Keratinocyte (primary cell): ENCODE results near the gene KIF22. TPM values are rescaled to one million over a fixed set of nuclear protein-coding genes. Genes with fewer than 3 reads are reported as not detected.

Experiments
- DNase-seq: peaks from one replicate; pipeline ENCODE4 v3.0.0-alpha.2; 2011; ENCODE audit warnings: low read depth, missing footprints, low spot score
- FAIRE-seq: peaks from 2 replicates; lab custom pipeline; 2011; peaks lifted over from hg19 to GRCh38; lab: Jason Lieb, UNC
- H2AFZ ChIP-seq: 2 replicates; pipeline ENCODE4 v1.6.0; 2012; ENCODE audit warnings: low read length, control low read depth, inconsistent platforms; ENCODE audit not compliant: control insufficient read depth
- H3K27ac ChIP-seq: 2 replicates; pipeline ENCODE4 v1.5.1; 2011; ENCODE audit warnings: low read length; ENCODE audit not compliant: control insufficient read depth, insufficient read depth
- H3K27me3 ChIP-seq: 3 replicates; pipeline ENCODE4 v1.6.0; 2011; ENCODE audit warnings: low read length; ENCODE audit not compliant: control insufficient read depth, insufficient read depth; ENCODE audit errors: extremely low read depth
- H3K36me3 ChIP-seq, 2 experiments: 2 replicates in 1 of 2; 3 replicates in 1 of 2; pipeline ENCODE4 v1.5.1; 2011; ENCODE audit warnings: low read length in 2 of 2, mild to moderate bottlenecking in 1 of 2; ENCODE audit not compliant: control insufficient read depth in 2 of 2, insufficient read depth in 2 of 2; ENCODE audit errors: extremely low read depth in 1 of 2
- H3K4me1 ChIP-seq: 3 replicates; pipeline ENCODE4 v1.5.1; 2011; ENCODE audit warnings: low read length; ENCODE audit not compliant: control insufficient read depth, insufficient read depth; ENCODE audit errors: extremely low read depth
- H3K4me2 ChIP-seq: 3 replicates; pipeline ENCODE4 v1.6.0; 2011; ENCODE audit warnings: low read depth, low read length; ENCODE audit not compliant: control insufficient read depth, insufficient read depth; ENCODE audit errors: extremely low read depth
- H3K4me3 ChIP-seq, 3 experiments: fragments of 200-600 bp in 1 of 3; sonication (generic) in 1 of 3; 2 replicates in 2 of 3; 3 replicates in 1 of 3; pipeline ENCODE4 v1.5.1; 2011 to 2016; ENCODE audit warnings: low read length in 3 of 3, mild to moderate bottlenecking in 3 of 3, control low read depth in 2 of 3, inconsistent platforms in 1 of 3, low read depth in 1 of 3, mixed read lengths in 1 of 3, mixed run types in 1 of 3, moderate library complexity in 1 of 3; ENCODE audit not compliant: control insufficient read depth in 2 of 3, insufficient read depth in 2 of 3; ENCODE audit errors: extremely low read depth in 1 of 3
- H3K79me2 ChIP-seq: 2 replicates; pipeline ENCODE4 v1.6.0; 2012; ENCODE audit warnings: low read length; ENCODE audit not compliant: control insufficient read depth, insufficient read depth
- H3K9ac ChIP-seq: 3 replicates; pipeline ENCODE4 v1.6.0; 2011; ENCODE audit warnings: low read length; ENCODE audit not compliant: control insufficient read depth, insufficient read depth; ENCODE audit errors: extremely low read depth
- H3K9me1 ChIP-seq: 3 replicates; pipeline ENCODE4 v1.6.0; 2011; ENCODE audit warnings: low read length; ENCODE audit not compliant: control insufficient read depth, insufficient read depth; ENCODE audit errors: extremely low read depth
- H3K9me3 ChIP-seq: 2 replicates; pipeline ENCODE4 v1.5.1; 2012; ENCODE audit warnings: low read depth, low read length; ENCODE audit not compliant: control insufficient read depth
- H4K20me1 ChIP-seq: 3 replicates; pipeline ENCODE4 v1.6.0; 2011; ENCODE audit warnings: low read length; ENCODE audit not compliant: control insufficient read depth, insufficient read depth; ENCODE audit errors: extremely low read depth
- CTCF ChIP-seq, 3 experiments: IDR thresholded peaks in 1 of 3; conservative IDR thresholded peaks in 1 of 3; optimal IDR thresholded peaks in 1 of 3; 2 replicates in 2 of 3; 3 replicates in 1 of 3; pipeline versions ENCODE3 to v1.5.1; 2011; ENCODE audit warnings: low read length in 3 of 3, mild to moderate bottlenecking in 3 of 3, moderate library complexity in 2 of 3, control low read depth in 1 of 3, inconsistent platforms in 1 of 3; ENCODE audit not compliant: insufficient read depth in 2 of 3; ENCODE audit errors: extremely low read depth in 1 of 3
- EZH2 ChIP-seq: IDR thresholded peaks from one replicate; pipeline ENCODE4 v1.6.1; 2012; ENCODE audit warnings: inconsistent platforms, mild to moderate bottlenecking, low read length, moderate library complexity
- dilution Hi-C: fragments of 300-500 bp; cut with MboI; formaldehyde crosslinking; loops from one replicate; pipeline ENCODE4 v1.7.0; 2020; ENCODE audit warnings: low sequenced_read_pairs; ENCODE audit not compliant: extremely low pct_ligation_motif_present
- polyA plus RNA-seq, 5 experiments: library from polyadenylated mRNA; depleted of rRNA in 3 of 5; stranded (reverse) in 3 of 5; stranded (forward) in 1 of 5; unstranded in 1 of 5; fragments of >200 nt; gene quantifications; 1 replicate in 1 of 5; 2 replicates in 3 of 5; 3 replicates in 1 of 5; pipeline versions ENCODE4 v1.2.1 to v1.2.3, GENCODE V29; 2011 to 2012; ENCODE audit warnings: missing spikeins in 2 of 5, low read depth in 1 of 5, low replicate concordance in 1 of 5

The KIF22 gene
- polyA plus RNA-seq, 1 donor (not counting 4 experiments of a cell fraction or from before 2014, with no cell fraction given), result 43.7 TPM

- Histone ChIP-seq H3K4me1 (no peaks in the 10 kb centered on the region), H3K27me3 (no peaks in the 10 kb centered on the region), H3K9ac (no peak overlapping the region), H3K4me3 (no peak overlapping the region), H3K9me1 (no peaks in the 10 kb centered on the region), H4K20me1 (no peaks in the 10 kb centered on the region), H3K36me3 (no peaks in the 10 kb centered on the region), H3K79me2 (no peaks in the 10 kb centered on the region), H3K9me3 (no peaks in the 10 kb centered on the region), H2AFZ (no peak overlapping the region), H3K27ac (no peak overlapping the region), H3K4me2 (no peak overlapping the region)
- TF ChIP-seq CTCF (optimal IDR thresholded peaks at IDR 0.05 in 1 of 3, IDR thresholded peaks at IDR 0.05 in 1 of 3, conservative IDR thresholded peaks at IDR 0.05 in 1 of 3; ENCODE audit: extremely low read depth in 1 of 3, insufficient read depth in 2 of 3, low read length in 3 of 3) (no peak), EZH2 (no peak)
- FAIRE-seq (no peak), DNase-seq (no peak)
- dilution Hi-C loops, result no loop called here
These were observed 27.2 kb upstream of the KIF22 start for GRCh38 chr16:29763326-29763725.

- Histone ChIP-seq H3K9me3 (no peaks in the 10 kb centered on the region), H3K27me3 (no peaks in the 10 kb centered on the region), H3K4me1 (no peaks in the 10 kb centered on the region), H3K9ac (no peak overlapping the region), H3K4me3 (no peak overlapping the region), H3K9me1 (no peaks in the 10 kb centered on the region), H4K20me1 (no peaks in the 10 kb centered on the region), H3K79me2 (no peaks in the 10 kb centered on the region), H3K27ac (no peak overlapping the region), H3K4me2 (no peak overlapping the region), H3K36me3 (no peaks in the 10 kb centered on the region), H2AFZ (no peak overlapping the region)
- FAIRE-seq (no peak), DNase-seq (no peak)
- dilution Hi-C loops, result no loop called here
- TF ChIP-seq CTCF (optimal IDR thresholded peaks at IDR 0.05 in 1 of 3, IDR thresholded peaks at IDR 0.05 in 1 of 3, conservative IDR thresholded peaks at IDR 0.05 in 1 of 3; ENCODE audit: extremely low read depth in 1 of 3, insufficient read depth in 2 of 3, low read length in 3 of 3), result no peak
- no peak for TF ChIP-seq EZH2
These were observed 25.2 kb upstream of the KIF22 start for GRCh38 chr16:29765167-29766032.
